ENCODE measurements around the gene FARP1.

Gene FARP1

DNA sequence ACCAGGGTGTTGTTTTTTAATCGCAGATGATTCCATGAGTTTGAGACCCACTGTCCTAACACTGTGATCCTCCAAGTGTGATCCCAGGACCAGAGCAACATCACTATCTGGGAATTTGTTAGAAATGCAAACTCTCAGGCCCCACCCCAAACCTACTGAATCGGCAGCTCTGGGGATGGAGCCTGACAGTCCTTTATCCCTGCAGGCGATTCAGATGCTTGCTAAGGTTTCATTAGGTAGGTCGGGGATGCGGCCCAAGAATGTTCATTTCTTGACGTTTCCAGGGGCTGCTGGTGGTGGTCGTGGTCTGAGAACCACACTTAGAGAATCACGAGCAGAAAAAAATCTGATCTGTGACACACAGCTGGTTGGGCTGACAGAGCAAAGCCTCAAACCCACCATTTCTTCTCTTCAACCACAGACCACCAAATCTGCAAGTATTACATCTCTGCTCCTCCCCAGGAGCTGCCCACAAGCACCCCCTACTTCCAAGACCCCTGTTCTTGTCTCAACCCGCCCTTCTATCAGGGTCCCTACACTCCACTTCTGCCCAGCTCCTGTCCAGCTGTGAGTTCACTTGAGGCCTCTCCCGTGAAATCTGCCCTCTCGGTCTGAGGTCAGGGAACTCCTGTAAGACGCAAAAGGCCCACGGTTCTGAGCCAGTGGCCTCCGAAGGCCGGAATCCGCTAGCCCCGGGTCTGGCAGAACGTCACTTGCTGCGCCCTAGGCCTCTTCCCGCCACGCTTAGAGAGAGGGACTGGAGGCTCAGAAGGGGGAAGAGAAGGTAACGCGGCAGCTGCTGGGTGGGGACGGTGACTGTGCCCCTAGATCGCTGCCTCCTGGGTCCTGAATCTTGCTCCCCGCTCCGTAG is 1.1 kb upstream of the FARP1 start:
- TF ChIP-seq RAD21 (IDR thresholded peaks at IDR 0.05; ENCODE audit: low read depth), result no peak
- no peak for TF ChIP-seq CREB1 (IDR thresholded peaks at IDR 0.05; ENCODE audit: low read depth)

GRCh38 chr13:98143157-98143553 is 261 bp downstream of the FARP1 start:
- no peak; the same call in 1 of the 2 replicates for TF ChIP-seq YY1 (IDR thresholded peaks at IDR 0.05; ENCODE audit: low read depth)
- TF ChIP-seq TEAD4 (IDR thresholded peaks at IDR 0.05), result no peak
- no peak for TF ChIP-seq NFIC (IDR thresholded peaks at IDR 0.05)
- no peak for TF ChIP-seq EGR1 (IDR thresholded peaks at IDR 0.05)
- TF ChIP-seq, protein P1, sequence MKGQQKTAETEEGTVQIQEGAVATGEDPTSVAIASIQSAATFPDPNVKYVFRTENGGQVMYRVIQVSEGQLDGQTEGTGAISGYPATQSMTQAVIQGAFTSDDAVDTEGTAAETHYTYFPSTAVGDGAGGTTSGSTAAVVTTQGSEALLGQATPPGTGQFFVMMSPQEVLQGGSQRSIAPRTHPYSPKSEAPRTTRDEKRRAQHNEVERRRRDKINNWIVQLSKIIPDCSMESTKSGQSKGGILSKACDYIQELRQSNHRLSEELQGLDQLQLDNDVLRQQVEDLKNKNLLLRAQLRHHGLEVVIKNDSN (IDR thresholded peaks at IDR 0.05), result no peak
- TF ChIP-seq CREB1 (IDR thresholded peaks at IDR 0.05; ENCODE audit: low read depth), result no peak
- no peak for TF ChIP-seq CEBPB (IDR thresholded peaks at IDR 0.05)
- no peak for TF ChIP-seq FOXM1 (IDR thresholded peaks at IDR 0.05; ENCODE audit: borderline replicate concordance, low read depth)
- TF ChIP-seq RAD21 (IDR thresholded peaks at IDR 0.05; ENCODE audit: low read depth), result no peak
- TF ChIP-seq ZBTB7A (IDR thresholded peaks at IDR 0.05; ENCODE audit: low read depth), result no peak
- TF ChIP-seq TAF1 (IDR thresholded peaks at IDR 0.05; ENCODE audit: low read depth), result no peak
- TF ChIP-seq, protein P2, sequence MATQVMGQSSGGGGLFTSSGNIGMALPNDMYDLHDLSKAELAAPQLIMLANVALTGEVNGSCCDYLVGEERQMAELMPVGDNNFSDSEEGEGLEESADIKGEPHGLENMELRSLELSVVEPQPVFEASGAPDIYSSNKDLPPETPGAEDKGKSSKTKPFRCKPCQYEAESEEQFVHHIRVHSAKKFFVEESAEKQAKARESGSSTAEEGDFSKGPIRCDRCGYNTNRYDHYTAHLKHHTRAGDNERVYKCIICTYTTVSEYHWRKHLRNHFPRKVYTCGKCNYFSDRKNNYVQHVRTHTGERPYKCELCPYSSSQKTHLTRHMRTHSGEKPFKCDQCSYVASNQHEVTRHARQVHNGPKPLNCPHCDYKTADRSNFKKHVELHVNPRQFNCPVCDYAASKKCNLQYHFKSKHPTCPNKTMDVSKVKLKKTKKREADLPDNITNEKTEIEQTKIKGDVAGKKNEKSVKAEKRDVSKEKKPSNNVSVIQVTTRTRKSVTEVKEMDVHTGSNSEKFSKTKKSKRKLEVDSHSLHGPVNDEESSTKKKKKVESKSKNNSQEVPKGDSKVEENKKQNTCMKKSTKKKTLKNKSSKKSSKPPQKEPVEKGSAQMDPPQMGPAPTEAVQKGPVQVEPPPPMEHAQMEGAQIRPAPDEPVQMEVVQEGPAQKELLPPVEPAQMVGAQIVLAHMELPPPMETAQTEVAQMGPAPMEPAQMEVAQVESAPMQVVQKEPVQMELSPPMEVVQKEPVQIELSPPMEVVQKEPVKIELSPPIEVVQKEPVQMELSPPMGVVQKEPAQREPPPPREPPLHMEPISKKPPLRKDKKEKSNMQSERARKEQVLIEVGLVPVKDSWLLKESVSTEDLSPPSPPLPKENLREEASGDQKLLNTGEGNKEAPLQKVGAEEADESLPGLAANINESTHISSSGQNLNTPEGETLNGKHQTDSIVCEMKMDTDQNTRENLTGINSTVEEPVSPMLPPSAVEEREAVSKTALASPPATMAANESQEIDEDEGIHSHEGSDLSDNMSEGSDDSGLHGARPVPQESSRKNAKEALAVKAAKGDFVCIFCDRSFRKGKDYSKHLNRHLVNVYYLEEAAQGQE (IDR thresholded peaks at IDR 0.05; ENCODE audit: low read depth), result no peak
- TF ChIP-seq TCF12 (IDR thresholded peaks at IDR 0.05; ENCODE audit: low read depth), result no peak

DNA sequence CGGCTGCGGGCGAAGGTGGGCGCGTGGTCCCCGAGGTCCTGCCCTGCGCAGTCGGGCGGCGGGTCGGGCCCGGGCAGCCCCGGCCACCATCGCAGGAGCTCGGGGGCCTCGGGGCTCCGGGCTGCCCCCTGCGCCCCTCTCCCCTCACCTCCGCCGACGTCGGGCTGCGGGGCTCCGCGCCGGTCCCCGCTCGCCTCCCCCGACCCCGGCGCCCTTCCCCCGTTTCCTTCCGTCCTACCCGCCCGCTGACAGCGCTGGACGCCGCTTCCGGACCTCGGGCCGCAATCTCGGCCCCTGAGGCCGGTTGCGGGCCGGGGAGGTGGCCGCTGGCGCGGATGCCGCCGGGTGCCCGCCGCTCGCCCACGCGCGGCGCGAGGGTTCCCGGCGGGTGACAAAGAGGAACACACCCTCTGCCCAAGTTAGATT is 720 bp downstream of the FARP1 start:
- TF ChIP-seq NFIC (IDR thresholded peaks at IDR 0.05) (no peak), EP300 (IDR thresholded peaks at IDR 0.05; ENCODE audit: borderline replicate concordance) (no peak), EGR1 (IDR thresholded peaks at IDR 0.05) (peak; percentile 65), TAF1 (IDR thresholded peaks at IDR 0.05; ENCODE audit: low read depth) (no peak), RAD21 (IDR thresholded peaks at IDR 0.05; ENCODE audit: low read depth) (no peak)

DNA sequence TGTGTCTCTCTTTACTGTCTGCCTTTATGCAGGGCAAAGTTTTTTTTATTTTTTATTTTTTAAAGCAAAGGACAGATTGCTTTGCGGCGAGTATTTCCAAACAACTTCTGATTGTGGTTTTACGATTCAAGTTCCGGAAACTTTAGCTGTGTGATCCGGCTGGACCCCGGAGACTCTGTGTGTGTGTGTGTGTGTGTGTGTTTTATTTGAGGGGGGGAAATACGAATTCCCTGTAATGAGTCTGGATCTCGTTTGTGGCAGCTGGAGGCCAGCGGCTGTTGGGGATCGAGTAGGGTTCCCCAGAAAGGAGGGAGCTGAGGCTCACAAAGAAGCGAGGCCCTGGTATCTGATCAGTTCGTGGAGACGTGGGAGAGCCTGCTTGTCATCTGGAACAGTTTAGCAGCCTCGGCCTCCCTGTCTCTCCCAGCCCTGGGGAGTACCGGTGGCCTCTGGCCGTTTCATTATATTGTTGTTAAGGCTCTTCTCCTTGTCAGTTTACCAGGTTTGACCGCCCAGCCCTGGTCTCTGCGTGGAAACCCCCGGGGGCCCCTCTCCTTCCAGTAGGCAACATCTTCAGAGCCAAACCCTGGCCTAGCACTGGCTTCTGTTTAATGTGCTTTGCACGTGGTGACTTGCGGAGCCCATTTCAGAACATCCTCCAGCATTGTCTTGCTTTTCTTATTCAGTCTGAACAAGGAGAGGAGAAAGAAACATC is 1.3 kb downstream of the FARP1 start:
- no peak for TF ChIP-seq CEBPB (IDR thresholded peaks at IDR 0.05)
- no peak for TF ChIP-seq CREB1 (IDR thresholded peaks at IDR 0.05; ENCODE audit: low read depth)

GRCh38 chr13:98144801-98145350 is 2.0 kb downstream of the FARP1 start:
- TF ChIP-seq TEAD4 (IDR thresholded peaks at IDR 0.05), result no peak
- TF ChIP-seq, protein P3, sequence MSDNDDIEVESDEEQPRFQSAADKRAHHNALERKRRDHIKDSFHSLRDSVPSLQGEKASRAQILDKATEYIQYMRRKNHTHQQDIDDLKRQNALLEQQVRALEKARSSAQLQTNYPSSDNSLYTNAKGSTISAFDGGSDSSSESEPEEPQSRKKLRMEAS (IDR thresholded peaks at IDR 0.05), result peak; percentile 21; the same call in 1 of the 2 replicates
- TF ChIP-seq, protein P1 (IDR thresholded peaks at IDR 0.05), result no peak
- no peak for TF ChIP-seq EGR1 (IDR thresholded peaks at IDR 0.05)
- TF ChIP-seq, protein P2 (IDR thresholded peaks at IDR 0.05; ENCODE audit: low read depth), result no peak
- TF ChIP-seq RAD21 (IDR thresholded peaks at IDR 0.05; ENCODE audit: low read depth), result no peak

DNA sequence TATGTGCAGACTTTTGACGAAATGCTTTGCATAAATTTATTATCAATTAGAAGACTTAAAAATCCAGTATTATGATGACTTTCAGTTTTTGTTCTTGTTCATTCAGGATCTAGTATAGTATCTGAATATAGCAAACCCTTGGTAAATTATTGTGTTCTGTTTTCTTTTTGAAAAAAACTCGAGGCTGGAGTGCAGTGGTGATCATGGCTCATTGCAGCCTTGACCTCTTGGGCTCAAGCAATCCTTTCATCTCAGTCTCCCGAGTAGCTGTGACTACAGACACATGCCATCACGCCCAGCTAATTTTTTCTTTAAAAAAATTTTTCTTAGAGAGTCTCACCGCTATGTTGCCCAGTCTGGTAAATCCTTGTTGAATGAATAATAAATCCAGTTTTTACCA is 4.6 kb downstream of the FARP1 start:
- TF ChIP-seq, protein P1 (IDR thresholded peaks at IDR 0.05), result no peak
- no peak for TF ChIP-seq TCF12 (IDR thresholded peaks at IDR 0.05; ENCODE audit: low read depth)
- TF ChIP-seq ZBTB7A (IDR thresholded peaks at IDR 0.05; ENCODE audit: low read depth), result no peak
- TF ChIP-seq CREB1 (IDR thresholded peaks at IDR 0.05; ENCODE audit: low read depth), result no peak
- TF ChIP-seq EGR1 (IDR thresholded peaks at IDR 0.05), result no peak
